ENCODE results near the gene CIAO2B.
"Not testable (repeated sequence)": the region's sequence is repeated elsewhere in the genome, so short reads cannot be mapped to it uniquely, and the experiment has no call there.

CIAO2B gene

DNA sequence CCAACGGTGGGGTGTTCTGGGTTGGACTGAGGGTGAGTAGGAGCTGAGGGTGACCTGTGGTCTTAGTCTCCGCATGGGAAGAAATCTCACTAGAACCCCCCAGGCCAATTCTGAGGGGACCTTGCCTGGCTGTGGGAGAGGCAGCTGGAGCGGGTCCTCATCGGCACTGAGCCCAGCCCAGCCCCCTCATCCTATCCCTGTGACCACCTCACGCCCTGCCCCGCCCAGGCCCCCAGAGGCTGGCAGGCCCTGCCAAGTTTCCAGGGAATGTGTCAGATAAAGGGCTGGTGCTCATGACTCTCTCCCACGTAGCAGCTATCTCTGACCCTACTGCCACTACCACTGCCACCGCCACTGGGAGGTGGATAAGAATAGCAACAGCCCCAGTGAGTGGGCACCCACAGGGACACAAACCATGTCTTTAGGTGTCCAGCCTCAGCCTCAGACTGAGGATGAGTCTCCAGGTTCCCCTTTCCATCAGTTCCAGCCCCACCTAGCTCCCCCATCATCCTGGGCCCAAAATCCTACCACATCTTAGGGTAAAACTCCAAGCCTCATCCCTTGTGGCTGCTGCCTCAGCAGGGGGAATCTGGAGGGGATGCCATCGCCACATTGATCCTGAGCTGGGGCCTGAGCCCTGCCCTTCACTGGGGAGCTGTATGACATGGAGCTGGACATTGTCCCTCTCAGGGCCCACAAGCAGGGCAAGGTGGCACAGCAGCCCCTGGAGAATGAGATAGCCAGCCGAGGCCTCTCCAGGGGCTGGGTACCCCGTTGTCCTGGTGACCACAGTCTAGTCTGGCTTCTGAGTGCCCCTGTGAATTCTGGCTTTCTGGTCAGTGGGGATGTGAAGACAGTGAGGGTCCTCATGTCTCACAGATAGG lies 30.4 kb downstream of the CIAO2B start:
- no peak for DNase-seq

DNA sequence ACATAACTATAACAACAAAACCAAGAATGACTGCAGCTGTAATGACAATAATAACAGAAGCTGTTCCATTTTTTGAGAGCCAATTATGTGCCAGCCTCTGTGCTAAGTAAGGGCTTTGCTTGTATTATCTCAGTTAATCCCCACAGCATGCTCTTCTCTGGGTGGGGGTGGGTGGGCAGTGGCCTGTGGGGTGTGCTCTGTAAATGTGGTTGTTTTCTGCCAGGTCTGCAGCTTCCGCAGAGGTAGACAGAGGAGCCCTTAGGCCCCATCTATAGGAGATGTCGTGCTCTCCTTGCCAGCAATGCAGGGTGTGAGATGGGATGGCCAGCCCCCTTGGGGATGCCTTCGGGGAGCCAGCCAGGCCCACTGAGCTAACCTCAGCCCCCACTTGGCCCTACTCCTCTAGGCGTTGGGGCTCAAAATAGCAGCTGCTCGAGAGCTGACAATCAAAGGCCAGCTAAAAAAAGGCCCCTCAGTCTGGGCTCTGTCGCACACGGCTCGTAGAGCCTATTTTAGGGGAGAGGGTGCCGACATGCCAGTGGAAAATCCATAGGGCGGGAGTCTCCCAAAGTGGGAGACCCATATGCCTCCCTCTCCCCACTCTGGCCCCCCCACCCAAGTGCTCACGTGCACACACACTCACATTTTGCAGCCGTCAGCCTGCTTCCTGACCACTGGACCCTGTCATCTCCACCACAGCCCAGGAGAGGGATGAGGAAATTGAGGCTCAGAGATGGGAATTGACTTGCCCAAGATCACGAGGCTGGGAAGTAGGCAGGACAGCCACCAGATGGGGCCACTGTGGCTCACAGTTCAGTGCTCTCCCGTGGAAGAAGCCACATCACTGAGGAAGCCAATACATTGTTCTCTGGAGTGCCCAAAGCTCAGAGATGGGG lies 31.3 kb downstream of the CIAO2B start:
- no peak for DNase-seq

DNA sequence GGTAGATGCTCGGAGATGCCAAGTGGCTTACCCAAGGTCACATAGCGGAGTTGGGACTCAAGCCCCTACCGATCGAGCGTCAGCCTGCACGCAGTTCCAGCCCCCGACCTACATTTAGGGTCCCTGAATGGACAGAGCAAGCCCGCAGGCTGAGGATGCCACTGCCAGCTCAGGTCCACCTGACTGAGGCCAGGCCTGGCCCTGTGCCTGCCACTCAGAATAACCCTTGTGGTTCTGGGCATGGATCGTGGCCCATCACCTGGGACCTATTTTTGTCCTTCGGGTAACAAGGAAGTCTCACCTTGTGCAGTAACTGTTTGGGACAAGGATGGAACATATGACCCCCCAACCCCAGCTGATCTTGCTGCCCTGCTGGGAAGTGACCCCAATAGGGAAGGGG lies 32.6 kb downstream of the CIAO2B start:
- DNase-seq: no peak

DNA sequence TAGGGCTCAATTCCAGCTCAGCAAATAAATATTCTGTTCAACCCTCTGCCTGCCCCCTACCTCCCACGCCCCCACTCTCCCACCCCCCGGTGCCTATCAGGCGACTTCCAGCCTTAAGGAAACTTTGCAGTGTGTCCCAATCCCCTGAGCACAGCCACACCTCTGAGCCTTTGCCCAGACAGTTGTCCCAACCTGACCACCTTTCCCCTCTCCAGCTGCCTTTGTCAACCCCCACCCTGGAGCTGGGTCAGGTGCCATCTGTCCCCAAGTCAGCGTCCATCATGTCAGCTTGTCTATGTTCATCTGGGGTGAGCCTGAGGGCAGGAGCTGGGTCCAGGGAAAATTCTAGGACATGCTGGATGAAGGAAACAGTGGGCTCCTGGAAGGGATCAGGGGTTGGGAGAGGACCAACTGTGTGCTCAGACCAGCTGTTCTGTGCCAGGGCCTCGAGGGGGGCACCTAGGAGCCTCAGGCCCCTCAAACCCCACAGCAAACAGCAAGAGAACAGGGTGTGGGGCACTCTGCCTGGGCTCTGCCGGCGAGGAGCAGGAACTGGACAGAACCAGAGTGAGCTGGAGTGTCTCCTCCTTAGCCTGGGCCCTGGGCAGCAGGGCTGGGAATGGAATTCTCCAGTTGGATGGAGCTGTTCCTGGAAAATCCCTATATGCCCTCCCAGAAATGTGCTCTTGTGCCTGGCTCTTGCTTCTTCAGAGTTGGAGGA lies 33.3 kb downstream of the CIAO2B start:
- DNase-seq: no peak

DNA sequence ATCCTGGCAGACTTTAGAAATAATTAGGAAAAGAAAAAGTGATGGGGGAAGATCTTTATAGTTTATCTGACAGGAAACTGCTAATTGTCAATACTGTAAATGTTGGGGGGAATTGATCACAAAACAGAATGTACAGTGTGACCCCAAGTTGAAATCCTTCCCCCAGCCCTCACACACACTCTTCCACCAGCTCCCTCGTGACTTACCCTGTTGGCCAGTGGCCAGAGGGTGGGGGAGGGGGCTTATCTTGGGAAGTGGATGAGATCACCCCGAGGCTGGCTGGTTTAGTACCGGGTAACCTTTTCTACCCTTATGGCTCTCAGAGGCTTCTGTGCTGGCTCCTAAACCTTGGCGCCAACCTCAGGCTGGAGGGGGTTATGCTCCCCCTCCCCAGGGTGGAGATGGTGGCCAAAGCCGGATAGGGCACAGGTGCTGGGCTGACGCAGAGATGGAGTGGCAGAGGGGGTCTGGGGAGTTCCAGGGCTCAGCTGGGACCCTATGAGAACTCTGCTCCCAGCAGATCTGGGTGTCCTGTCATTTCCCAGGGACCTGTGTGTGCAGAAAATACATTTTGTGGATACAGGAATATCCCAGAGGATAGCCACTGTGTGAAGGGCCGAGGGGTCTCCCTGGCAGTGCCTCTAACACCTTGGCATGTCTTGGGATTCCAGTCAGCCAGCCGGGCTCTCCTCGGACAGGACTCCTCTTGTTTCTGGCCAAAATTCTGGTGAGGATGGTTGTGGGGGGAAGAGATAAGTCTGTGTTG lies 34.1 kb downstream of the CIAO2B start:
- peak; percentile 47 for DNase-seq

DNA sequence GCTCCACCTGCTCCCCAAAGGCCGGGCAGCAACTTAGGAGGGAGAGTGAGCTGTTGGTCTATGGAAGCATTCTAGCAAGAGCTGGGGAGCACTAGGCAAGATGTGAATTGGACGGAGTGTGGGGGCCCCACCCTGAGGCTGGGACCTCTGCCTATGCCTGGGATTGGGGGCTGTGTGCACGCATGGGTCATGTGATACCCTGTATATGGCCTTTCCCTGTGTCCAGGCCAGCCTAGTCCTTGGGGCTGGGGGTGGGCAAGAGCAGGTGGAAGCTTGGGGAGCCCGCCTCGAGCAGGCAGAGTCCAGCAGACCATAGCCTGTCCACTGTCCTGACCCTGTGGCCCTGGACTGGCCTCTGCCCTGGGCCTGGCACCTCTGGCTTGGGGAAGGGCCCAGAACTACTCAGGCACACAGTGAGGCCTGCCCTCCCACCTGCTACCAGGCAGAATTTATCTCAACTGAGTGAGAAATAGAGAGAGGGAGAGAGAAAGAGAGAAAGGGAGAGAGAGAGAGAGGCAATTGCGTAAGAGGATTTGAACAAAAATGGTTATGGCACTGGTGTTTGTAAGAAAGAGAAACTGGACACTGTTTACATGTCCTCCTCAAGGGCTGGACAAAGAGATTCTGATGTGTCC lies 34.8 kb downstream of the CIAO2B start:
- DNase-seq: no peak

DNA sequence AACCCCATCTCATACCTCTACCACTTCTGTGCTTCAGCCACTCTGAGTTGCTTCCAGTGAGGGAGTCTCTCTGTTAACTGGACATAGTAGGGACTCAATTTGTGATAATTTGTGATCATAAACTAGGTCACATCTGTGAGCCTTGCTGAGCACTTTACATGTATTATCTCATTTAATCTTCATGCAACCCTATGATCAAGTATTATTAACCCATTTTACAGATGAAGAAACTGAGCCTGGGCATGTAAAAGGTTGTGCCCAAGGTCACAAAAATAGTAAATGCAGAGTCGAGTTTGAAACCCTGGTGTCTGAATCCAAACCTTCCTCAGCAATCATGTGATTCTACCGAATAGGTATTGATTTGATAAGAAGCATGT lies 35.3 kb downstream of the CIAO2B start:
- DNase-seq: no peak

DNA sequence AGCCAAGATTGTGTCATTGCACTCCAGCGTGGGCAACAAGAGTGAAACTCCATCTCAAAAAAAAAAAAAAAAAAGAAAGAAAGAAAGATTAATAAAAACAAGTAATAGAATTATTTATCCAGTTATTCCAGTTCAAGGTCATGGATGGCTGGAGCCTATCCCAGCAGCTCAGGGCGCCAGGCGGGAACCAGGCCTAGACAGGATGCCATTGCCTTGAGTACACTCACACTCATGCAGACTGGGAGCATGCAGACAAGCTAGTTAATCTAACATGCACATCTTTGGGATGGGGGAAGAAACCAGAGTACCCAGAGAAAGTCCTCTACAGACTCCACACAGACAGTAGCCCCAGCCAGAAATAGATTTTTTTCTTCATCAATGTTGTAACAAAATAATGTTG lies 36.0 kb downstream of the CIAO2B start:
- no peak for DNase-seq

DNA sequence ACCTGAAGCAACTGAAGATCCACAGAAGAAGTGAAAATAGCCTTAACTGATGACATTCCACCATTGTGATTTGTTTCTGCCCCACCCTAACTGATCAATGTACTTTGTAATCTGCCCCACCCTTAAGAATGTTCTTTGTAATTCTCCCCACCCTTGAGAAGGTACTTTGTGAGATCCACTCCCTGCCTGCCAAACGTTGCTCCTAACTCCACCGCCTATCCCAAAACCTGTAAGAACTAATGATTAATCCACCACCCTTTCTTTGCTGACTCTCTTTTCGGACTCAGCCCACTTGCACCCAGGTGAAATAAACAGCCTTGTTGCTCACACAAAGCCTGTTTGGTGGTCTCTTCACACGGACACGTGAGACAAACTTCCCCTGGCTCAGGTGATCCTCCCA lies 37.5 kb downstream of the CIAO2B start:
- not testable (repeated sequence) for DNase-seq

DNA sequence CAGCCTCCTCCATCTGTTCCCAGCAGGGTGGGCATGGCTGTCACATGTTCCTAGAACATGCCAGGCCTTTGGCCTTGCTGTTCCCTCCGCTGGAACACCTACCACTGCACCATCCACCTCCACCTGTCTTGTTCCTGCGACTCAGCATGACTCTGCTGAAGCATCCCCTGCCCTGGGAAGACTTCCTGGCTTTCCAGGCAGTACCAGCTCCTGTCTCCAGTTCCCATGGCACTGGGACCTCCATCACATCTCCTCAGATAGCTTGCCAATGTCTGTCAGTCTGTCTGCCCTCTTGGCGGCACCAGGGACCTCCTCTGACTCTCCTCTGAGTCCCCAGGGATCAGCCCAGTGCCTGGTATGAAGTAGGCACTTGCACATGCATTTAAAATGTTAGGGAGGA lies 38.2 kb downstream of the CIAO2B start:
- DNase-seq: no peak

DNA sequence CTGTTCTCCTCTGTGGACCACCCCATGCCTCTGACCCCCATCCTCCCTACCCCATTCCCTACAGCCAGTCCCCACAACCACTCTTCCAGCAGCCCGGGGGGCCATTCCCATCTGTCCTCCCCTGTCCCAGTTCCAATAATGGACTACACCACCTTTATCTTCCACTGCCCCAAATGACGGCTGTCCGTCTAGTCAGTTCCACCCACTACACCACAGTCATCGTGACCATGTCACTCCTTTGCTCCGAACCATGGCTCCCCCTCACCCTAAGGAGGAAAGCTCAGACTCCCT lies 38.6 kb downstream of the CIAO2B start:
- no peak for DNase-seq

DNA sequence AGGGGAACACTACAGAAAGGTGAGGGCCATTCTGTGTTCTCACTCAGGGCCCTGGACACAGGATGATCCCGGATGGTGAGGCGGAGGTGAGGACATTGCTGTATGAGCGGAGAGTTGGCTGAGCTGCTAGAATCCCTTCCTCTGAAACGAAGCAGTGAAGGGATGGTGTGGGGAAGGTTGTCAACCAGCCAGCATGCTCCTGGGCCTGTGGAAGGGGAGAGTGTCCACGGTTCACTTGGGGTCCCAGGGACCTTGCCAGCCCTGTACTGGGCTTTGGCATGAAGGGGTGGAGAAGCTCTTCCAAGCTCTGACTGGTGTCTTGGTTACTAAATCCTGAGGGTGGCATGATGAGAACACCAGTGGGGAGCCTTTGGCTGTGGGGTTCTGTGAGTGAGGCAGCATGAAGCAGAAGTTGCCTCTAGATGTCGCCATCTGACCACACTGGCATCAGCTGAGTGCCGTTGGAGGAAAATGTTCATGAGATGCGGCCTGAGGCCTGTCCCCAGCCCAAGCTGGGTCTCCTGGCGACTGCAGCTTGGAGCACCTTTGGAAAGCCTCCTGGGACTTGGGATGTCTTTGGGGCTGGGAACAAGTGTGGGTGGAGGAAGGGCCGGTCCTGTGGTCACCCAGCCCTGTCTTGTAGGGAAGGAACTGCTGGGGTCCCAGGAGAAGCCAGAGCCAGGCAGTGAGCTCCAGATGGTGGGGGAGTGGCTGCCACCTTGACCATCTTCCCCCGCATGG lies 39.1 kb downstream of the CIAO2B start:
- DNase-seq: peak; percentile 27

DNA sequence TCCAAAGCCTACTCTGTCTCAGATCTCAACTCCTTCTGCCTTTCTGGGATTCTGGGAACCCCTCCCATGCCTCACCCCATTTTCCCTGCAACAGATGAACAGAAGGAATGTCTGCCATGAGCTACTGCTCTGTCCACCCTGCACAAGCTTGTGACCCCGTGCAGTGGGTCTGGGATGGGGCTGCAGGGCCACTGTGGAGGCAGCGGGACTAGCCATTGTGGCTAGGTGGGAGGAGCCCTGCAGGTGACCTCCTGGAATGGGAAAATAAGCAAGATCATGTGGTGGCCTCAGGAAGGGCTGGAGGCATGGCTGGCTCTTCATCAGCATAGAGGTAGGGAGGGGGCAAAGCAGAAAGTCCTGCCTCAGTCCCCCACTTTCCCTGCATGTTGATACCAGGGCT lies 40.1 kb downstream of the CIAO2B start:
- no peak for DNase-seq

DNA sequence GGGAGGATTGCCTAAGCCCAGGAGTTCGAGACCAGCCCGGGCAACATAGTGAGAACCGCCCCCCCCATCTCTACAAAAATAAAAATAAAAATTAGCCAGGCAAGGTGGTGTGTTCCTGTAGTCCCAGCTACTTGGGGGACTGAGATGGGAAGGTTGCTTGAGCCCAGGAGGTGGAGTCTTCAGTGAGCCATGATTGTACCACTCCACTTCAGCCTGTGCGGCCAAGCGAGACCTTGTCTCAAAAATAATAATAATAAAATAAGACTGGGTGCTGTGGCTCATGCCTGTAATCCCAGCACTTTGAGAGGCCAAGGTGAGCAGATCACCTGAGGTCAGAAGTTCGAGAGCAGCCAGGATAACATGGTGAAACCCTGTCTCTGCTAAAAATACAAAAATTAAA lies 42.4 kb downstream of the CIAO2B start:
- DNase-seq: no peak

DNA sequence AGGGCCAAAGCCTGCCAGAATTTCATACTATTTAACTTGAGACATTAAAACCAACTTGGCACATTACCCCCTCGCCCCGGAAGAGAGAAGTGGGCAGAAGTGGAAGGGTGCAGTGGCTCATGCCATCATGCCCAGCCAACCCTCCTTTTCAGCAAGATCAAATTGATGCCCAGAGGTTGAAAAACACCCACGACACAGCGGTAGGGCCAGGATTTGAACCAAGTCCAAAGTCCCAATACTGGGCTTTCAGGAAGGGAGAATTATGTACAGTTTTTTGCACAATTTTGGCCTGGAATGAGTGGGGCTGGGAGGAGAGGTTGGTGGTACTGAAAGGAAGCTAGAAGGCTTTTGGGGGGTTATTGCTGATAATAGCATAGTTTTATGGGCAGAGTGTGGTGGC lies 42.8 kb downstream of the CIAO2B start:
- no peak for DNase-seq

DNA sequence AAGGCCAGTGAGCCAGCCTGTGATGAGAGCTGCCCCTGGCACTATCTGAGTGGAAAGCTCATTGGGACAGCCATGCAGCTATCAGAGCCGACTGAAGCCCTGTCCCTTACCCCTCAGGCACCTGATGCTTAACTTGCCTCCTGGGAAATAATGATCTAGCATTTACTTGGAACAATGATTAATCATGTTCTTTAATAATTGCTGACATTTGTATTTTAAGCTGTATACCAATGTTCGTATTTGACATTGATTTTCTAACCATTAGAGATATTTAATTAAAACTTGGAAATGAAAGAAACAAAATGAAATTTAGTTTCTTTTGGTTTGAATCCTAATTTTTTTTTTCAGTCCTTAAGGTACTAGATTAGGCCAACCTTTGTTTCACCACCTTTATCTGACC lies 43.4 kb downstream of the CIAO2B start:
- DNase-seq: no peak

DNA sequence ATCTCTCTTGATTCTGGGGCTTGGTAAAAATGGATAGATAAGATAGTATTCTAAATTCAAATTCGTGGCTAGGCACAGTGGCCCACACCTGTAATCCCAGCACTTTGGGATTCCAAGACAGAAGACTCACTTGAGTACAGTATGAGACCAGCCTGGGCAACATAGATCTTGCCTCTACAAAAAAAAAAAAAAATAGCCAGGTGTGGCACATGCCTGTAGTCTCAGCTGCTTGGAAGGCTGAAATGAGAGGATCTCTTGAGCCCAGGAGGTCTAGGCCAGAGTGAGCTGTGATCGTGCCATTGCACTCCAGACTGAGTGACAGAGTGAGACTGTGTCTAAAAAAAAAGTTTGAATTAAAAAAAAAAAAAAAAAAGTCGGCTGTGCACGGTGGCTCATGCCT lies 44.6 kb downstream of the CIAO2B start:
- DNase-seq: no peak

DNA sequence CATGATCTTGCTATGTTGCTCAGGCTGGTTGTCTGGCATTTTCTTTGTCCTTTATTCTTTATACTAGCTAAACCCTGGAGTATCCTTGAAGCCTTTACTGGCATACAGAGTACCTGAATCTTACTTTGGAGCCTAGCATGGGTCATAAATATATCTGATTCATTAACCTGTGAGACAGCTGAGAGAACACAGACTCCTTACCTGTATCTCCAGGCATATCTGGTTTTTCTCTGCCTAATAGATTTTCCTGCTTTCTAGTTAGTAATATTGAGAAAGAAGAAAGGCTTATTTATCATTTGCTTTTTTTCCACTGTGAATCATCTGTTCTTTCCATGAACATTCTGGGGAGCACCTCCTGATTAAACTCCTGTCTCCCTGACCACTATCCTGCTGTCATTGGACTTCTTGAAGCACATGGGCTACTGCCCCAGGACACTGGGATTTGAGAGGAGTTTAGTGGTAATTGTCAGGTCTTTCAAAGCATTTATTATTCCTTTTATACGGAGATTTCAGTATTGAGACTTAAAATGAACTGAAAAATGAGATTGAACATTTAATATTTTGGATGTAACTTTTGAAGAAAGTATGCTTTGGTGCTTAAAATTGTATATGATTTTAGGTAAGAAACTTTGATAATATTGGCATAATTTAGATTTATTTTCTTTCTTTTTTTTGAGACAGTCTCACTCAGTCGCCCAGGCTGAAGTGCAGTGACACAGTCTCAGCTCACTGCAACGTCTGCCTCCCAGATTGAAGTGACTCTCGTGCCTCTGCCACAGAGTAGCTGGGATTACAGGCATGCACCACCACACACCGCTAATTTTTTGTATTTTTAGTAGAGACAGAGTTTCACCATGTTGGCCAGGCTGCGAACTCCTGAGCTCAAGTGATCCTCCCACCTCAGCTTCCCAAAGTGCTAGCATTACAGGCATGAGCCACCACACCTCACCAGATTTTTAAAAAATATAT lies 45.3 kb downstream of the CIAO2B start:
- DNase-seq: no peak

DNA sequence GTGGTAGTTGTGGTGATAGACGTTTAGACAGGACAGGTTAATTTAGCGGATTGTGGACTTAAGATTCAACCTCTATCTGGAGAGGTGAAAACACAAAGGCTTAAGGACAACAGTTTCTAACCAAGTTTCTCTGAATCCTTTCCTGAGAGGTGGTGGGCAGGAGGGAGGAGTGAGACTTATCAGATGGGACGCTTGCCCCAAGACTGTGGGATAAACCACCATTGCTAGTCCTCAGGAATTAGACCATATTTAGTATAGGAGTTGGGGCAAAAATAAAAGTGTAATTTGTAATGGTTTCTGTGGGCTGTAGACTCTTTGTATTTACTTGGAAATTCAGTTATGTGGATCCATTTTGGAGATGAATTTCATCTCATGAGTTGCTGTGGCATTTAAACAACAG lies 47.3 kb downstream of the CIAO2B start:
- no peak for DNase-seq

DNA sequence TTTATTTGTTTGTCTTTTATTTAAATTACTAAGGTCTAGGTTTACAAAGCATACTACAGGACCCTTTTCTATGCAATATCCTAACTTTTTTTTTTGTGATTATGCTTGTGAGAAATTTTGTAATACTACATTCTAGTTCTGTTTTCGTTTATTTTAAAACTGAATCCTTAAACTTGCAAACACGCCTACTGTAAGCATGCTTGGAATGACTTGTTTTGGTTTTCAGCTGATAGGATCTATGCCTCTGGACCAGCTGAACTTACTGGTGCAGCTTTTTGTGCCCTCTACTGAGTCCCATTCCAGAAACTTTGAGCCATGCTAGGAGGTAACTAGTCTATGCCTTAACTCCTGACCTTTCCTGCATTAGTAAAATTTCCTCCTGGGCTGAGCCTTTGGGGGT lies 47.9 kb downstream of the CIAO2B start:
- no peak for DNase-seq
